ENCODE results near the gene TUBAL3. TPM values are rescaled to one million over a fixed set of nuclear protein-coding genes. Genes with fewer than 3 reads are reported as not detected.
"Not testable (repeated sequence)": the region's sequence is repeated elsewhere in the genome, so short reads cannot be mapped to it uniquely, and the experiment has no call there.

The TUBAL3 gene
- polyA plus RNA-seq, 12 donors = 0.07 to 6.0 (median 0.14) TPM; not detected in 5

- no peak for DNase-seq
Measured at GRCh38 chr10:5424751-5425150, 20.1 kb upstream of the TUBAL3 start.

GRCh38 chr10:5423771-5424170, 19.1 kb upstream of the TUBAL3 start:
- DNase-seq = no peak

- DNase-seq = no peak
Measured at GRCh38 chr10:5419466-5420094, 15.0 kb upstream of the TUBAL3 start.

GRCh38 chr10:5418584-5418983, 14.0 kb upstream of the TUBAL3 start:
- no peak for DNase-seq

- peak; percentile 35 for DNase-seq
Measured at GRCh38 chr10:5416981-5417380, 12.4 kb upstream of the TUBAL3 start.

GRCh38 chr10:5413012-5413938, 8.6 kb upstream of the TUBAL3 start:
- DNase-seq = peak; percentile 12

- DNase-seq = peak; percentile 87
Measured at GRCh38 chr10:5412277-5412941, 7.8 kb upstream of the TUBAL3 start, which contains the start of gene NET1. TSS of gene NET1 (plus strand) at chr10:5412557. CDS start at chr10:5412693, 136 bp downstream.

GRCh38 chr10:5411941-5412276, 7.3 kb upstream of the TUBAL3 start:
- no peak for DNase-seq

GRCh38 chr10:5410787-5411186, 6.2 kb upstream of the TUBAL3 start:
- DNase-seq = not testable (repeated sequence)

GRCh38 chr10:5406918-5407317, 2.3 kb upstream of the TUBAL3 start:
- no peak for DNase-seq

GRCh38 chr10:5402798-5403197, 1.8 kb downstream of the TUBAL3 start:
- no peak for DNase-seq

GRCh38 chr10:5400468-5401240, 4.0 kb downstream of the TUBAL3 start:
- DNase-seq = no peak

- no peak for DNase-seq
Measured at GRCh38 chr10:5399332-5399731, 5.3 kb downstream of the TUBAL3 start.

GRCh38 chr10:5396556-5397300, 7.9 kb downstream of the TUBAL3 start:
- DNase-seq = no peak

- DNase-seq = no peak
Measured at GRCh38 chr10:5395168-5395567, 9.5 kb downstream of the TUBAL3 start.

- DNase-seq = no peak
Measured at GRCh38 chr10:5393529-5393928, 11.1 kb downstream of the TUBAL3 start.

- DNase-seq = no peak
Measured at GRCh38 chr10:5391790-5392189, 12.8 kb downstream of the TUBAL3 start.

- no peak for DNase-seq
Measured at GRCh38 chr10:5390607-5391205, 13.9 kb downstream of the TUBAL3 start.

GRCh38 chr10:5387169-5387568, 17.5 kb downstream of the TUBAL3 start:
- DNase-seq = no peak

GRCh38 chr10:5385224-5385623, 19.4 kb downstream of the TUBAL3 start:
- no peak for DNase-seq

- DNase-seq = no peak
Measured at GRCh38 chr10:5381187-5381586, 23.4 kb downstream of the TUBAL3 start.

Measured in muscle of arm (tissue), 12 donors.